ENCODE results near the gene UBASH3B. TPM values are rescaled to one million over a fixed set of nuclear protein-coding genes. Genes with fewer than 3 reads are reported as not detected.

UBASH3B gene
- total and polyA plus RNA-seq, 9 donors: 3.8 to 11.1 (median 4.5) TPM

DNA sequence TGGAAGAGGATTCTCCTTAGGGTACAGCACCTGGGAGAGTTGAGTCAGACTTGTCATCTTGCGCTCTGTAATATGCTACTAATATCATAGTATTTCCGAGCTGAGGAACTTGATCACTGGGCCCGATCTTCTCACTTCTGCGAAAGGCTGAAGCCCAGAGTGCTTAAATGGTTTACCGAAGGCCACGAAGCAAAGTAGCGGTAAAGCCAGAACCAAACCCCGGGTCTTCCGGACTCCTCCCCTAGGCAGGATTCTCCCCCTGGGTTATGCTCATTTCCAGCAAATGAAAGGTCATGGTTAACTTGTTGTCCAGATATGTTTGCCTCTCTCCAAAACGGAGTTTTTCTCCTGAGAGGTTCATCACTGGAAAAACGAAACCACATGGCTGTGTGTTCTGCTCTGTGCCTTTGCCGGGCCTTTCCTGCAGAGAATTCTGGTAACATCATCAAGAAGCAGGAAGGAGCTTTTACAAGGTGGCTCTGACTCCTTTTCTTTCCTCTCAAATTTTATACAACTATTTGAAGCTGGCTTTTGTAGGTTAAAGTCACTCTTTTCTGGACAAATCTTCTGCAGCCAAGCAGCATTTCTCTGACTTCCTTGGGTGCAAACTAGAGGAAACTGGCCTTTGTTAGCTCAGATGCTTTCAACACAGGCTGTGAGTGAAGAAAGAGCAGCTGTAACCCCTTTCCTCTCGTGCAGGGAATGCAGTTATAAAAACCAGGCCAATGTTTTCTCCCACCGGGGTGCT is 35.5 kb downstream of the UBASH3B start:
- H3K27me3 ChIP-seq (ENCODE audit: control insufficient read depth, insufficient read depth, low read length): no peaks in the 10 kb centered on the region
- peaks cover 33% of the 10 kb centered on the region for H3K4me1 ChIP-seq (ENCODE audit: control insufficient read depth, insufficient read depth, low read length)
- no peaks in the 10 kb centered on the region for H3K36me3 ChIP-seq (ENCODE audit: control insufficient read depth, insufficient read depth, low read length)
- DNase-seq: peak; percentile 94
- no peak overlapping the region for H3K4me3 ChIP-seq (ENCODE audit: low read length)
- H3K9me3 ChIP-seq (replicated peaks; ENCODE audit: control insufficient read depth, low read depth, low read length): no peaks in the 10 kb centered on the region
- peak overlapping the region; percentile 97 for H3K27ac ChIP-seq (ENCODE audit: low read length)
- 12% methylated on average over 12 of the region's 14 CpGs for WGBS (ENCODE audit: insufficient coverage)

DNA sequence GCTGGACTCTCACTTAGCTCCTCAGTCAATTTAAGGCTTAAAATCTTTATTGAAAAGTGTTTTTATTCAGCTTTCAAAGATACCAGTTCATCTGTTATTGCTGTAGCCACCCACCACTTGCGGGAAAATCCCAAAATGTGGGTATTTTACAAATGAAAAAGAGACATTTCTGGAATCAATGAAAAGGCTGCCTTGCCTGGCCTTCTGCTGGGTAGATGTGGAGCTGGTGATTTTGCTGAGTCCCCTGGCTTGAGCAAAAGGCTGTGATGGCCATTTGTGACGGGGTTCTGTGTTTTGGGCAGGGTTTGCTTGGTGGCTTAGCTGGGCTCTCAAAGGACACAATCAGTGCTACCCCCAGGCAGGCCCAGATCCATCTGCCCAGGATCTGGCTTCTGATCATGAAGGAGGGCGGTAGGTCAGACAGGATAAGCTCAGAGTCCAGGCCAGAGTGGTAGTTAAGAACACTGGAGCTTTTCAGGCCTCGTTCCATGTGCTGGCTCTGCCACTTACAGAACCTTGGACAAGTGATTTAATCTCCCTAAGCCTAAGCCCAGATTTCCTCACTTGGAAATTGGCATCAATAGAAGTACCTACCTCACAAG is 36.1 kb downstream of the UBASH3B start:
- 80% methylated on average over 1 of the region's 4 CpGs for WGBS (ENCODE audit: insufficient coverage)
- DNase-seq: no peak
- no peak overlapping the region for H3K4me3 ChIP-seq (ENCODE audit: low read length)

DNA sequence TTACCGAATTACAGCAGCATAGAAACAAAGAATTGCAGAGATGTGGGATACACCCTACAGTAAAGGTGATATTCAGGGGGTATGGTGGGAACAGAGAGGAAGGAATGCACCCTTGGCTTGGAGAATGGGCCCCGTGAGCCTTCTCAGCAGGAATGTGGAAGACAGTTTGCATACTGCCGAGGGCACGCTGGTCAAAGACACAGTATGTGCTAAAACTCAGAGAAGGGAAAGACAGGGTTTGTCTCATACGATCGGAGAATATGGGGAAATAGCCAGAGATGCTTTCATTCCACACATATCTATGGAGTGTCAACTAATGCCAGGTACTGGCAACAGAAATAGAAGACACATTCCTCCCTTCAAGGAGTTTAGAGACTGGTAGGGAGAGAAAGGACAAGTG is 36.9 kb downstream of the UBASH3B start:
- peaks cover 28% of the 10 kb centered on the region for H3K4me1 ChIP-seq (ENCODE audit: control insufficient read depth, insufficient read depth, low read length)

More for the DNA sequence above, 36.1 kb downstream of the UBASH3B start:
- Histone ChIP-seq H3K9me3 (replicated peaks; ENCODE audit: control insufficient read depth, low read depth, low read length) (no peaks in the 10 kb centered on the region), H3K4me1 (ENCODE audit: control insufficient read depth, insufficient read depth, low read length) (peaks cover 28% of the 10 kb centered on the region), H3K27me3 (ENCODE audit: control insufficient read depth, insufficient read depth, low read length) (no peaks in the 10 kb centered on the region), H3K36me3 (ENCODE audit: control insufficient read depth, insufficient read depth, low read length) (no peaks in the 10 kb centered on the region), H3K27ac (ENCODE audit: low read length) (peak overlapping the region; percentile 97)

DNA sequence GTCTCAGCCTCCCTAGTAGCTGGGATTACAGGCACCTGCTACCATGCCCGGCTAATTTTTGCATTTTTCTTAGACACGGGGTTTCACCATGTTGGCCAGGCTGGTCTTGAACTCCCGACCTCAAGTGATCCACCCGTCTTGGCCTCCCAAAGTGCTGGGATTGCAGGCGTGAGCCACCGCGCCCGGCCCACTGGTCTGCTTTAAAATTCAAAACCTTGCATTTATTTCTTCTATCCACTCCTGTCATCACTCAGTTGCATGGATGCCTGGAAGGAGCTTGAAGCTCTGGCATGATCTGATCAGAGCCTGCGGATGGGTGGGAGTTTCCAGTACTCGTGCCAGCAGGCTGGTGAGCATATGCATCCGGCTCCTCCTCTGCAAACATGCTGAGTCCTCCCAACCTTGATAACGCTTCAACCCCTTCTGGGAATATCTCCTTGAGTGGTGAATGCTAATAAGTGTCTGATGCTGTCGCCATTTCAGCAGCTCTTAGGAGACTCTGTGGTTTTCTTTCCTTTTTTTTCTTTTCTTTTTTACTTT is 39.6 kb downstream of the UBASH3B start:
- no peak overlapping the region for H3K4me3 ChIP-seq (ENCODE audit: low read length)
- peaks cover 23% of the 10 kb centered on the region for H3K4me1 ChIP-seq (ENCODE audit: control insufficient read depth, insufficient read depth, low read length)
- H3K27ac ChIP-seq (ENCODE audit: low read length): no peak overlapping the region
- WGBS (ENCODE audit: insufficient coverage): 100% methylated on average over 5 of the region's 13 CpGs
- H3K27me3 ChIP-seq (ENCODE audit: control insufficient read depth, insufficient read depth, low read length): no peaks in the 10 kb centered on the region
- H3K9me3 ChIP-seq (replicated peaks; ENCODE audit: control insufficient read depth, low read depth, low read length): no peaks in the 10 kb centered on the region
- H3K36me3 ChIP-seq (ENCODE audit: control insufficient read depth, insufficient read depth, low read length): no peaks in the 10 kb centered on the region
- no peak for DNase-seq

More for the DNA sequence above, 36.9 kb downstream of the UBASH3B start:
- H3K27me3 ChIP-seq (ENCODE audit: control insufficient read depth, insufficient read depth, low read length): no peaks in the 10 kb centered on the region
- H3K36me3 ChIP-seq (ENCODE audit: control insufficient read depth, insufficient read depth, low read length): no peaks in the 10 kb centered on the region
- WGBS (ENCODE audit: insufficient coverage): 20% methylated on average over 1 of the region's 6 CpGs
- no peak overlapping the region for H3K4me3 ChIP-seq (ENCODE audit: low read length)
- H3K27ac ChIP-seq (ENCODE audit: low read length): peak overlapping the region; percentile 97
- DNase-seq: no peak
- H3K9me3 ChIP-seq (replicated peaks; ENCODE audit: control insufficient read depth, low read depth, low read length): no peaks in the 10 kb centered on the region

DNA sequence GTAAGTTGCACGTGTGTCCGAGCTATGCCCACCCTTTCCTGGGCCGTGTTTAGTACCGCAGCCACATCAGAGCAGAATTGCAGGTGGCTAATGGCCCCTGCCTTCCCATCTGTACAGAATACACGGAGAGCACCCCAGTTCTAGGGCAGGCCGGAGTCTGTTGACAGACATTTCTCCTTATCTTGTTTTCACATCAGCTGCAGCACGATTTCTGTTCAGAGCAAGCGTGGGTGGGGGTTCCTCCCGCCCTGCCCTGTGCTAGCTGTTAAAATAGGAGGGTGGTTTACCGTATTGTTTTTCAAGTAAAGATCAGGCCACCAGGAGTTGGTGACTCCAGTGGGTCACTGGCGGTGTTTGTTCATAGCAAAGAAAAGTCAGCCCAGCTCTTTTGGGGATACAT is 41.1 kb downstream of the UBASH3B start:
- no peaks in the 10 kb centered on the region for H3K9me3 ChIP-seq (replicated peaks; ENCODE audit: control insufficient read depth, low read depth, low read length)
- no peak overlapping the region for H3K4me3 ChIP-seq (ENCODE audit: low read length)
- H3K27ac ChIP-seq (ENCODE audit: low read length): no peak overlapping the region
- H3K4me1 ChIP-seq (ENCODE audit: control insufficient read depth, insufficient read depth, low read length): peaks cover 10% of the 10 kb centered on the region
- no peaks in the 10 kb centered on the region for H3K36me3 ChIP-seq (ENCODE audit: control insufficient read depth, insufficient read depth, low read length)
- 65% methylated on average over 7 of the region's 11 CpGs for WGBS (ENCODE audit: insufficient coverage)
- no peak for DNase-seq
- H3K27me3 ChIP-seq (ENCODE audit: control insufficient read depth, insufficient read depth, low read length): no peaks in the 10 kb centered on the region

GRCh38 chr11:122697636-122698167 is 42.2 kb downstream of the UBASH3B start:
- no peak overlapping the region for H3K27ac ChIP-seq (ENCODE audit: low read length)
- peak; percentile 44 for DNase-seq
- H3K4me1 ChIP-seq (ENCODE audit: control insufficient read depth, insufficient read depth, low read length): peaks cover 2% of the 10 kb centered on the region
- no peaks in the 10 kb centered on the region for H3K9me3 ChIP-seq (replicated peaks; ENCODE audit: control insufficient read depth, low read depth, low read length)
- 90% methylated on average over 3 of the region's 8 CpGs for WGBS (ENCODE audit: insufficient coverage)
- H3K4me3 ChIP-seq (ENCODE audit: low read length): no peak overlapping the region
- no peaks in the 10 kb centered on the region for H3K27me3 ChIP-seq (ENCODE audit: control insufficient read depth, insufficient read depth, low read length)
- H3K36me3 ChIP-seq (ENCODE audit: control insufficient read depth, insufficient read depth, low read length): no peaks in the 10 kb centered on the region

GRCh38 chr11:122698392-122698791 is 42.9 kb downstream of the UBASH3B start:
- H3K27ac ChIP-seq (ENCODE audit: low read length): no peak overlapping the region

GRCh38 chr11:122700666-122701065 is 45.1 kb downstream of the UBASH3B start:
- H3K4me3 ChIP-seq (ENCODE audit: low read length): no peak overlapping the region
- no peaks in the 10 kb centered on the region for H3K9me3 ChIP-seq (replicated peaks; ENCODE audit: control insufficient read depth, low read depth, low read length)
- 79% methylated on average over 2 of the region's 3 CpGs for WGBS (ENCODE audit: insufficient coverage)
- H3K27me3 ChIP-seq (ENCODE audit: control insufficient read depth, insufficient read depth, low read length): no peaks in the 10 kb centered on the region
- no peaks in the 10 kb centered on the region for H3K4me1 ChIP-seq (ENCODE audit: control insufficient read depth, insufficient read depth, low read length)
- no peak overlapping the region for H3K27ac ChIP-seq (ENCODE audit: low read length)
- no peaks in the 10 kb centered on the region for H3K36me3 ChIP-seq (ENCODE audit: control insufficient read depth, insufficient read depth, low read length)
- no peak for DNase-seq

More at GRCh38 chr11:122698392-122698791, 42.9 kb downstream of the UBASH3B start:
- DNase-seq: no peak
- no peaks in the 10 kb centered on the region for H3K27me3 ChIP-seq (ENCODE audit: control insufficient read depth, insufficient read depth, low read length)
- no peaks in the 10 kb centered on the region for H3K4me1 ChIP-seq (ENCODE audit: control insufficient read depth, insufficient read depth, low read length)
- H3K4me3 ChIP-seq (ENCODE audit: low read length): no peak overlapping the region
- WGBS (ENCODE audit: insufficient coverage): no CpG with 5 or more reads among the region's 3 CpGs
- no peaks in the 10 kb centered on the region for H3K9me3 ChIP-seq (replicated peaks; ENCODE audit: control insufficient read depth, low read depth, low read length)
- H3K36me3 ChIP-seq (ENCODE audit: control insufficient read depth, insufficient read depth, low read length): no peaks in the 10 kb centered on the region

DNA sequence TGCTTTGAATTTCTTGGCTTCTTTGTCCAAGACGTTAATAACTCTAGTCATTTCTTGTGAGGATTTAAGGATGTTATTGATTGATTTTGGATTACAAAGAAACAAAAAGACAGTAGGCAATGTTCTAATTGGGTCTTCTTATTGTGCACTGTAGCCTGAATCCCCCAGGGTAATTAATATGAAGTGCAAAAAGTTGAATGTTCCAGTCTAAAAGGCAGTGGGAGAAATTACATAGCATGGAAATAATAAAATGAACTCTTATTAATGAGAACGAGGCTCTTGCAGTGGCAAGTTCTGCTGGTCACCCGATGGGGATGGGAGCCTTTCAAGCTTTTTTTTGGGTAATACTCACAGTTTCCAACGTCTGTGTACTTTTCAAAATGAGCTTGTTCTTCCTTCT is 45.6 kb downstream of the UBASH3B start:
- Histone ChIP-seq H3K27ac (ENCODE audit: low read length) (no peak overlapping the region), H3K4me1 (ENCODE audit: control insufficient read depth, insufficient read depth, low read length) (no peaks in the 10 kb centered on the region), H3K9me3 (replicated peaks; ENCODE audit: control insufficient read depth, low read depth, low read length) (no peaks in the 10 kb centered on the region), H3K27me3 (ENCODE audit: control insufficient read depth, insufficient read depth, low read length) (no peaks in the 10 kb centered on the region), H3K36me3 (ENCODE audit: control insufficient read depth, insufficient read depth, low read length) (no peaks in the 10 kb centered on the region), H3K4me3 (ENCODE audit: low read length) (no peak overlapping the region)
- WGBS (ENCODE audit: insufficient coverage): 50% methylated on average over 1 of the region's 4 CpGs
- DNase-seq: no peak

DNA sequence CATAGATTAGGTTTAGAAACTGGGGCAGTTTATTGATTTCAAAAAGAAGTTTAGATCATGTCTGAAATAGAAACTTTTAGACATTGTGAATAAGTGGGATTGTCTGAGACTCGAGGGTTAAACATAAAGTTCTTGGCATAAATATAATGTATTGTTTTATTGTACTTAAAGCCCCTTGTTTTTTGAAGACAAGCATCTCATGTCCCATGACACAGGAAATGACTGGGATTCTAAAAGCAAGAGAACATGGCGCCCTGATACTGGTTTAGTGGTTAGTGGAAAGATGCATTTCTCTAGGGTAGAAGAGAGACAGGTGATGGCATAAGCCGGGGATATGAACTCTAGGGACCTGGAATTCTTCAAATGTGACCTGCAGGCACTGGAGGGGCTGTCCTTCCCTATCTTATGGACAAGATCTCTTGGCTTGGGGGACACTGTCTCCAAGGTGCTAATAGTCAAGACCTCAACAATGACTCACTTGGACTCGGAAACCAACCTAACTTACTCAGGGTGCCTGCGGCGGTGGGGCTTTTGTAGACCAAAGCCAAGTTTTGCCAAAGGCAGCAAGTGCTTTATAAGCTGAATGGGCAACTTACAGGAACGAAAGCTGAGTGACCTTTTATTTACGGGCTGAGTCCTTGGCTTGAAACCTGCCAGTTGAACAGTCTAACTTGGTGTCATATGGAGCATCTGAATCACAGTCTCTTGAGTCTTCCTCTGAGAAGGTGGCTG is 48.2 kb downstream of the UBASH3B start:
- Histone ChIP-seq H3K4me3 (ENCODE audit: low read length) (no peak overlapping the region), H3K36me3 (ENCODE audit: control insufficient read depth, insufficient read depth, low read length) (no peaks in the 10 kb centered on the region)
- WGBS (ENCODE audit: insufficient coverage): 96% methylated on average over 3 of the region's 8 CpGs

More for the DNA sequence above, 48.2 kb downstream of the UBASH3B start:
- Histone ChIP-seq H3K9me3 (replicated peaks; ENCODE audit: control insufficient read depth, low read depth, low read length) (no peaks in the 10 kb centered on the region), H3K27ac (ENCODE audit: low read length) (no peak overlapping the region), H3K4me1 (ENCODE audit: control insufficient read depth, insufficient read depth, low read length) (peaks cover 3% of the 10 kb centered on the region), H3K27me3 (ENCODE audit: control insufficient read depth, insufficient read depth, low read length) (no peaks in the 10 kb centered on the region)
- no peak for DNase-seq

Measured in muscle of leg (tissue), 11 donors.